Hippocampal formation (tissue), 2 donors: Measurements from ENCODE around the gene ICAM1.
"Not testable (repeated sequence)": the region's sequence is repeated elsewhere in the genome, so short reads cannot be mapped to it uniquely, and the experiment has no call there.

Source experiments
- DNase-seq, 2 donors: peaks; one replicate each; lab custom pipeline; 2025; lab: John Stamatoyannopoulos, UW

ICAM1 gene

GRCh38 chr19:10270616-10271394 is at the start of gene ICAM1:
Gene ICAM1, plus strand, starts transcription at chr19:10271120. Its CDS starts 40 bp downstream, at chr19:10271160.
- DNase-seq = peak in 1 of 2 donors; percentile 47

- no peak for DNase-seq
These were observed 48.6 kb upstream of the ICAM1 start for GRCh38 chr19:10222201-10222890.

GRCh38 chr19:10223488-10224213 is 47.3 kb upstream of the ICAM1 start:
- no peak for DNase-seq

- no peak for DNase-seq
These were observed 46.6 kb upstream of the ICAM1 start for GRCh38 chr19:10224337-10224736.

- no peak for DNase-seq
These were observed 44.9 kb upstream of the ICAM1 start for GRCh38 chr19:10226021-10226375.

GRCh38 chr19:10226376-10227025 is 44.4 kb upstream of the ICAM1 start:
- DNase-seq = peak in 1 of 2 donors; percentile 56

- peak; percentile 92 for DNase-seq
These were observed 43.6 kb upstream of the ICAM1 start for GRCh38 chr19:10227026-10227971.

GRCh38 chr19:10228393-10228792 is 42.5 kb upstream of the ICAM1 start:
- no peak for DNase-seq

GRCh38 chr19:10228920-10229319 is 42.0 kb upstream of the ICAM1 start:
- DNase-seq = no peak

GRCh38 chr19:10230173-10230860 is 40.6 kb upstream of the ICAM1 start:
- no peak for DNase-seq

- peak in 1 of 2 donors; percentile 9 for DNase-seq
These were observed 39.9 kb upstream of the ICAM1 start, which contains the start of gene S1PR2 for GRCh38 chr19:10230861-10231611. Gene S1PR2, minus strand, starts transcription at chr19:10231331. Its CDS starts 6,426 bp downstream, at chr19:10224905.

GRCh38 chr19:10231612-10232228 is 39.2 kb upstream of the ICAM1 start:
- DNase-seq = no peak

- no peak for DNase-seq
These were observed 37.0 kb upstream of the ICAM1 start for GRCh38 chr19:10233946-10234345.

- no peak for DNase-seq
These were observed 35.9 kb upstream of the ICAM1 start for GRCh38 chr19:10235003-10235402.

GRCh38 chr19:10235409-10235808 is 35.5 kb upstream of the ICAM1 start:
- not testable (repeated sequence) for DNase-seq

- no peak for DNase-seq
These were observed 33.2 kb upstream of the ICAM1 start for GRCh38 chr19:10237702-10238101.

- DNase-seq = no peak
These were observed 32.6 kb upstream of the ICAM1 start for GRCh38 chr19:10238172-10238783.

- DNase-seq = not testable (repeated sequence)
These were observed 29.0 kb upstream of the ICAM1 start for GRCh38 chr19:10241826-10242449.
